ENCODE data around the gene MTERF4. TPM values are rescaled to one million over a fixed set of nuclear protein-coding genes. Genes with fewer than 3 reads are reported as not detected.

The MTERF4 gene
- total and polyA plus RNA-seq, 2 of the 13 experiments (the other 11 are each of a cell fraction or from before 2014, with no cell fraction given): 50.5 to 59.8 TPM

- H2AFZ ChIP-seq (ENCODE audit: low read length): no peak overlapping the region
- ChIA-PET POLR2A (interaction anchor here (0.8 to 2.7 kb wide), 14 partner anchors 13 to 293 kb away, joined by 3 to 21 read pairs (median 4); partner anchors contain the start of gene MTERF4), CTCF (ENCODE audit: low intra/inter-chr PET ratio, low total read pairs) (interaction anchor here (1.9 kb wide), 1 partner anchor 71 kb away, joined by 9 read pairs; no protein-coding TSS in a partner anchor)
- DNase-seq (ENCODE audit: low spot score): no peak
- H3K79me2 ChIP-seq (ENCODE audit: insufficient read depth, low read length): peaks cover 22% of the 10 kb centered on the region
- peaks cover 3 to 6% of the 10 kb centered on the region in 2 experiments; a peak in 3 of 5 replicates for H3K36me3 ChIP-seq (replicated peaks in 1 of 2; ENCODE audit: control insufficient read depth in 1 of 2, insufficient read depth in 2 of 2, low read length in 2 of 2)
- peak overlapping the region; percentile 83 to 96 (median 91) for H3K4me3 ChIP-seq (replicated peaks in 1 of 3; ENCODE audit: insufficient read depth in 1 of 3, low read depth in 2 of 3, low read length in 3 of 3)
- in situ Hi-C loops (cut with HindIII; ENCODE audit: extremely low pct_ligation_motif_present, low pct_unique_long_range_greater_than_20kb): no loop called here
- intact Hi-C loops (cut with micrococcal nuclease; ENCODE audit: unreplicated experiment): loop anchor here (1.0 to 2.0 kb wide), 2 partner anchors 47 to 56 kb away; partner anchors contain the start of gene MTERF4
- 0% methylated on average over 21 of the region's 23 CpGs for WGBS (ENCODE audit: low lambda C conversion rate)
- no TSS peak for BruUV-seq (replicated peaks)
- no peak for FAIRE-seq
- H3K27ac ChIP-seq (ENCODE audit: extremely low read length, insufficient read depth, low read length): peak overlapping the region; percentile 36
- H3K9me3 ChIP-seq (ENCODE audit: low read length): no peaks in the 10 kb centered on the region
- peak overlapping the region; percentile 99 for H3K4me2 ChIP-seq (ENCODE audit: low read depth, low read length)
- no peaks in the 10 kb centered on the region; a peak in 1 of 5 replicates for H3K27me3 ChIP-seq (ENCODE audit: control insufficient read depth in 1 of 2, insufficient read depth in 2 of 2, low read length in 2 of 2)
- peak; percentile 35 for ATAC-seq
- peak overlapping the region; percentile 70 for H3K9ac ChIP-seq (ENCODE audit: insufficient read depth, low read depth, low read length)
- peaks cover 25% of the 10 kb centered on the region for H3K4me1 ChIP-seq (ENCODE audit: insufficient read depth, low read length)
- H4K20me1 ChIP-seq (ENCODE audit: insufficient read depth, low read length): no peaks in the 10 kb centered on the region
- no peak for TF ChIP-seq EED (CRISPR knock-in tag; IDR thresholded peaks at IDR 0.05)
- TF ChIP-seq ZNF160 (CRISPR knock-in tag; IDR thresholded peaks at IDR 0.05): no peak
- TF ChIP-seq CEBPG (CRISPR knock-in tag; IDR thresholded peaks at IDR 0.05): no peak
- no peak for TF ChIP-seq NFRKB (IDR thresholded peaks at IDR 0.05)
- TF ChIP-seq PLSCR1 (CRISPR knock-in tag; IDR thresholded peaks at IDR 0.05; ENCODE audit: borderline replicate concordance): no peak; the same call in 1 of the 2 replicates
- no peak for TF ChIP-seq ZMYM3 (CRISPR knock-in tag; IDR thresholded peaks at IDR 0.05)
- no peak for TF ChIP-seq ZNF746 (CRISPR knock-in tag; IDR thresholded peaks at IDR 0.05)
- TF ChIP-seq IRF9 (CRISPR knock-in tag; IDR thresholded peaks at IDR 0.05; ENCODE audit: borderline replicate concordance): no peak
- TF ChIP-seq KLF12 (CRISPR knock-in tag; IDR thresholded peaks at IDR 0.05; ENCODE audit: borderline replicate concordance): no peak
- TF ChIP-seq ZNF407 (CRISPR knock-in tag; IDR thresholded peaks at IDR 0.05; ENCODE audit: not compliant biosample characterization): no peak
- no peak for TF ChIP-seq ZNF207 (IDR thresholded peaks at IDR 0.05; ENCODE audit: borderline replicate concordance)
- TF ChIP-seq NBN (conservative IDR thresholded peaks at IDR 0.05): no peak
- no peak for TF ChIP-seq POLR2G (IDR thresholded peaks at IDR 0.05; ENCODE audit: low read depth, low read length)
- TF ChIP-seq ZNF879 (CRISPR knock-in tag; IDR thresholded peaks at IDR 0.05): no peak
Observed at GRCh38 chr2:241149675-241149924, 47.5 kb upstream of the MTERF4 start.
